HG03103 (cell line): ENCODE measurements around the gene MYPOP.
A peak's percentile ranks its signal among the peaks of the same experiment; 100 is the strongest.

Experiments
- ATAC-seq: cut with Tn5 transposase; IDR thresholded peaks from one replicate; pipeline ENCODE4 v1.9.1; 2021; ENCODE audit warnings: low read depth; ENCODE audit not compliant: unreplicated experiment

Gene MYPOP

GRCh38 chr19:45864629-45865082 lies 37.8 kb downstream of the MYPOP start:
- no peak for ATAC-seq

DNA sequence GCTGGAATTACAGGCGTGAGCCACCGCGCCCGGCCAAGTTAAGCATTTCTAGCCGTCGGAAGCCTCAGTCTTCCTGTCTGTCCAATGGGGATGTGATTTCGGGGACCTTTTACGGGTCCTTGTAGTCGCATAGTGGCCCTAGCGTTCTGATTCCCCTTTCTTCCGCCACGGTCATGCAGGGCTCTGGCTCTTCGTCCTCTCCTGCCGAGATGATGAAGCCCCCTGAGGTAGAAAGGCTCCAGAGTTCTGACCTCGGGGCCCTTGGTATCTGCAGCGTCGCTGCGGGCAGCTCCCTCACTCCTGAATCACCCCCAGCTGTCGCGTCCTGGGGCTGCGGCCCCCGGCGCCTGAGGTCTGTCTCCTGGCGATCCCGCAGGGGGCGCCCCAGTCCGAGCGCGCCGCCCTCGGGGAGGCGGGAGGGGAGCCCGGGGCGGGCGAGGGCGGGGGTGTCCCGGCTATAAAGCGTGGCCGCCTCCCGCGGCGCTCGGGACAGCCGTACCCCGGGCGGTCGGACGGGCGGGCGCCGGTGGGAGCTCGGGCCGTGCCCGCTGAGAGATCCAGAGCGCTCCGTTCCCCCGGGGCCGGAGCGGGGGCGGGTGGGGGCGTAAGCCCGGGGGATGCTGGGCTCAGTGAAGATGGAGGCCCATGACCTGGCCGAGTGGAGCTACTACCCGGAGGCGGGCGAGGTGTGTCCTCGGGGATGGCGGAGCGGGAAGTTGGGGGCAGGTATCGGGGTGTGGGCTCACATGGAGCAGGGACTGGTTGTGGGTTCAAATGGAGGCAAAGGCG lies 38.4 kb downstream of the MYPOP start, which contains the start of gene FOXA3:
TSS of gene FOXA3 (plus strand) at position 487 of the 789 bp plus-strand sequence. CDS start at position 618, 131 bp downstream.
- no peak for ATAC-seq

DNA sequence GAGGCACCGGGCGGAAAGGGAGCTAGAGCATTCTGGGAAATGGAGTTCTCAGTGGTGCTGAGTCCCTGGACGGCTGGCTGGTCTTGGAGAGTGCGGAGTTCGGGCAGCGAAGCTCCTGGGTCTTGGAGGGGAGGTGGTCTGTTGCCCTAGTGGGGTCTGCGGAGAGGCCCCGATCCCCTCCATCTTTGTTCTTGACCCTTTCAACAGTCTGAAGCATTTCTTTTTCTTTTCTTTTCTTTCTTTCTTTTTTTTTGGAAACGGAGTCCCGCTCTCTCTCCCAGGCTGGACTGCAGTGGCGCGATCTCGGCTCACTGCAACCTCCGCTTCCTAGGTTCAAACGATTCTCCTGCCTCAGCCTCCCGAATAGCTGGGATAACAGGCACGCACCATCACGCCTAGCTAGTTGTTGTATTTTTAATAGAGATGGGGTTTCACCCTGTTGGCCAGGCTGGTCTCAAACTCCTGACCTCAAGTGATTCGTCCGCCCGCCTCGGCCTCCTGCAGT lies 39.0 kb downstream of the MYPOP start:
- ATAC-seq, result no peak

DNA sequence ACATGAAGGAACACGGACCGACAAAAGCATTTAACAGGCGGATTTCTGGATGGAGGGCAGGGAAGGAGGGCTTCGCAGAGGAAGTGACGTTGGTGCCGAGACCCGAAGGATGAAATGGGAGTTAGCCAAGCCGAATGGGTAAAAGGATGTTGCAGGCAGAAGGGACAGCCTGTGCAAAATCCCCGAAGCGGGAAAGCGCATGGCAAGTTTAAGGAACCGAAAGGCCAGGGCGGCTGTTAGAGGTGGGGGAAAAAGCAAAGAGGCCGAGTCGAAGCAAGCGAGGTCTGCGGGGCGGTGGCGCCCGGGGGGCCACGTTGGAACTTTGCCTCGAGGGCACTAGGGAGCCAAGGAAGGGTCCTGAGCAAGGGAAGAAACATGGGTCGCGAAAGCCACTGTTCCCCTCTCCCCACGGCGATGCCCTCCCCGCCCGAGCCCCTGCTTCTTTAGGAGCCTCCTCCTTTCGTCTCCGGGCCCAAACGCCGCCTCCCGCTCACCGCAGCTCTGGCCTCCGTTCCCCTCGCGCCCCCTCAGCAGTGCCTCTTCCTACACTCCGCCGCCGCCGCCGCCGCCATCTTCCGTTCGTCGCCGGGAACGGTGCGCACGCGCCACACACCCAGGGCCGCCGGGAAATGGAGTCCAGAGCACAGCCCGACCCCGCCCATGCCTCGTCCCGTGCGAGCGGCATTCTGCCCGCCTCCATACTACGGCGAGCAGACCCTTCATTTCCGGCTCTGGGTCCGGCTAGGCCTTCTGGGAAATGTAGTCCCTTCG lies 39.7 kb downstream of the MYPOP start, which contains the start of gene SYMPK:
TSS of gene SYMPK (minus strand) at position 584 of the 771 bp plus-strand sequence. CDS start 8,652 bp downstream, outside the sequence.
- ATAC-seq, result peak; percentile 76

DNA sequence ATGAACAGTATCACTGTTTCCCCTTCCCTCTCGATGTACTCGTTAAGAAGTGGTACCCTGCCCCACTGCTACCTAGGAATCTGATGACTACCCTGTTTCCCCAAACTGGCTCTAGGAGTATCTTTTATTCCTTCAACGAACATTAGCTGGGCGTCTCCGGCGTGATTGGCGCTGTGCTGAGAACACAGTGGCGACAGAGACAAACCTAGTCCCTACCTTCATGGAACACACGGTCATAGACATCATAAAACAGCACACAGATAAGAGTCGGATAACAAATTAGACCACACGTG lies 40.2 kb downstream of the MYPOP start:
- ATAC-seq, result no peak

- no peak for ATAC-seq
Observed at GRCh38 chr19:45860359-45861259, 41.8 kb downstream of the MYPOP start.

GRCh38 chr19:45854167-45854778 lies 48.1 kb downstream of the MYPOP start:
- no peak for ATAC-seq

- no peak for ATAC-seq
Observed at GRCh38 chr19:45852983-45853382, 49.4 kb downstream of the MYPOP start.

DNA sequence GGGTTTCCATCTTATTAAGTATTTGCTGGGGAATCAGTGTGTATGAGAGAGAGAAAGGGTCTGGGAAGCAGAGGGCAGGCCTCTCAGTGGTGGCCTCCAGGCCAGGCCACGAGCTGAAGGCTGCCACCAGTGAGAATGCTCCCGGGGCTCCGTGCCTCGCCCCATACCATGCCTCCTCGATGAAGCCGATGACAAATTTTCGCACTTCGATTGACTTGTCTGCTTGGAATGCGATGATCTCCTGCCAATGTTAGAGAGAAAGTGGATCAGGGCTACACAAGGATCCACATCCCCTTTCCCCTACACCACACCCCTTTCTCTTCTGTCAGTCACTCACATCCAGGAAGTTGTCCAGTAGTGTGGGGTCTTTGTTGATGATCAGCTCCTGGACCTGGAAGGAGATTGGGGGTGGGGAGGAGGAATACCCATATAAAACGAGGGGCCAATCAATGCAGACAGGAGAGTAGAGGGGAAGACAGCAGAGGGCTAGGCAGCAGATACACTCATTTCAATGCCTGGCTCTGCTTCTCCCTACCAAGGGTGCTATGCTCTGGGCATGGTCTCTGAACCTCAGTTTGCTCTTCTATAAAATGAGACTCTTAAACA lies 50.2 kb downstream of the MYPOP start:
- no peak for ATAC-seq

- ATAC-seq, result no peak
Observed at GRCh38 chr19:45848922-45849321, 53.5 kb downstream of the MYPOP start.

DNA sequence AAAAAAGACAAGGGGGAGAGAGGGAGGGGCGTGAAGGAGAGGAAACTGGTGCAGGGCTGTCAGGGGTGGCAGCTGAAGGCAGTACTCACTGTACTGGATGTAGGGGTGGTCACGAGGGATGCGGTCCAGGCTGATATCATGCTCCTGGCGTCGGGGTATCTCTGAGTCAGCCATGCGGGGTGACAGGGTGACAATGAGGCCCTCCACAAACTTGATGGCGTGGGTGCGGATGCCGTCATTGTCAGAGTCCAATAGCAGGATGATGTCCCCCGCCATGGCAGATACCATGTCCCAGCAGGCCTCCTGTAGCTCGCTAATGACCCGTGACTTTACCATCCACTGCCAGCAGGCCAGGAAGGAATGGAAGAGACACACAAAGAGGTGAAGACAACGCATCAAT lies 54.8 kb downstream of the MYPOP start:
- ATAC-seq, result no peak

DNA sequence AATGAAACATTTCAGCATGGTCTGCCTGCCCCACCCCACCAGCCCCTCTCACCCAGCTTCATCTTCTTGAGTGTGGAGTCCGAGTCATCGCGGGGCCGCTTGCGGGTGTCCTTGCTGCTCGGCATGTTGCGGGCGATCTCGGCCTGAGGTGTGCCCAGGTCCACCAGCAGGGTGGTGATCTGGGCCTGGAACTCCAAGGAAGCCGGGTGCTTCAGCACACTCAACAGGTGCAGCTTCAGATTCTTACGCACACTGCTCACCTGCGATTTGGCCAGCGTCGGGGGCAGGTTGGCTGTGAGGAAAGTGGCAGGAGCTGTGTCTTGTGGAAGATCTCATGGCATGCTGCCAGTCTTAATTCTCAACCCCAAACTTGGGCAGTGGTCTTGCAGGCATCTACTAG lies 60.2 kb downstream of the MYPOP start:
- no peak for ATAC-seq
